ENCODE measurements around the gene PICALM. TPM values are rescaled to one million over a fixed set of nuclear protein-coding genes. Genes with fewer than 3 reads are reported as not detected.

Gene PICALM
- total and polyA plus RNA-seq, 2 of the 13 experiments (the other 11 are each of a cell fraction or from before 2014, with no cell fraction given), result 97.6 to 154 TPM

DNA sequence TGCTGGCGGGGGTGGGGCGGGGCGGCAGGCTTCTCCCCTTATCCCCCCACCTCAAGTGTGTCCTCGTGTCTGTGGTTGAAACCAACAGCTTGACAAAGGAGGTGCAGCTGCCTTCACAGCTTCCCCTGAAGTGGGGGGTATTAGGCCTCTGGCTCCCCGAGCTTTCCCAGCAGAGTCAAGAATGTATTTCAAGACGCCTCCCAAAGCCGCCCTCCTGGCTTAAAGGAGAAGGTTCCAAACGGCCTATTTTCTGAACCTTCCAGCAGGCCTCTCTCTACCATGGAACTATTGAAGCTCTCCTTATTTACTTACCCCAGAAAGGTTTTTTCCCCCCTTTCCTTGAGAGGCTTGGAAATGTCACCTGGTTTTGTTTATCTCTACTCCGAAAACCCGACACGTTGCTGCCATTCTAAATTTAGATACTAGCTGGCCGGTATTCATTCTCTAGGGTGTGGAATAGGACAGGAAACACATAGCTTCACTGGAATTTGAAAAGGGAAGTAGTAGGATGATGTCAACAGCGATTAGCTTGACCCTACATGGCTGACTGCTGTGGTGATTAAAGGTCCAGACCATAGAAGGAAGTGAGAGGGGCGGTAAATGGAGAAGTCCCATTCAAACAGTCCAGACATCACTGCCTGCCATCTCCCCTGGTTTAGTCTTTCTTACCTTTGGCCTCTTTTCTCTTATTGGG, 671 bp upstream of the PICALM start (continued):
- TF ChIP-seq ZNF781 (CRISPR knock-in tag; IDR thresholded peaks at IDR 0.05; ENCODE audit: borderline replicate concordance, not compliant biosample characterization) (no peak), KDM3A (CRISPR knock-in tag; IDR thresholded peaks at IDR 0.05; ENCODE audit: low read depth) (no peak), ZNF556 (CRISPR knock-in tag; IDR thresholded peaks at IDR 0.05; ENCODE audit: borderline replicate concordance) (no peak), GABPB1 (CRISPR knock-in tag; IDR thresholded peaks at IDR 0.05) (no peak), KMT2A (CRISPR knock-in tag; IDR thresholded peaks at IDR 0.05) (no peak), ZNF747 (CRISPR knock-in tag; IDR thresholded peaks at IDR 0.05; ENCODE audit: borderline replicate concordance) (no peak), ZEB1 (IDR thresholded peaks at IDR 0.05; ENCODE audit: insufficient replicate concordance, low read depth) (no peak), PRMT3 (CRISPR knock-in tag; IDR thresholded peaks at IDR 0.05; ENCODE audit: borderline replicate concordance, low read depth) (no peak), HDAC2 (CRISPR knock-in tag; IDR thresholded peaks at IDR 0.05) (no peak), RARA (CRISPR knock-in tag; IDR thresholded peaks at IDR 0.05) (no peak), RELA (CRISPR knock-in tag; IDR thresholded peaks at IDR 0.05) (no peak), RCOR2 (CRISPR knock-in tag; IDR thresholded peaks at IDR 0.05) (no peak), ZNF816 (CRISPR knock-in tag; IDR thresholded peaks at IDR 0.05; ENCODE audit: borderline replicate concordance) (peak; percentile 78; the same call in 1 of the 2 replicates), KLF13 (CRISPR knock-in tag; IDR thresholded peaks at IDR 0.05) (no peak), MED1 (CRISPR knock-in tag; IDR thresholded peaks at IDR 0.05) (no peak; the same call in 1 of the 2 replicates), ZNF629 (CRISPR knock-in tag; conservative IDR thresholded peaks at IDR 0.05) (no peak), ZNF232 (CRISPR knock-in tag; IDR thresholded peaks at IDR 0.05; ENCODE audit: borderline replicate concordance) (no peak), ZNF136 (CRISPR knock-in tag; IDR thresholded peaks at IDR 0.05; ENCODE audit: low read depth) (no peak)
- TF ChIP-seq, protein P1, sequence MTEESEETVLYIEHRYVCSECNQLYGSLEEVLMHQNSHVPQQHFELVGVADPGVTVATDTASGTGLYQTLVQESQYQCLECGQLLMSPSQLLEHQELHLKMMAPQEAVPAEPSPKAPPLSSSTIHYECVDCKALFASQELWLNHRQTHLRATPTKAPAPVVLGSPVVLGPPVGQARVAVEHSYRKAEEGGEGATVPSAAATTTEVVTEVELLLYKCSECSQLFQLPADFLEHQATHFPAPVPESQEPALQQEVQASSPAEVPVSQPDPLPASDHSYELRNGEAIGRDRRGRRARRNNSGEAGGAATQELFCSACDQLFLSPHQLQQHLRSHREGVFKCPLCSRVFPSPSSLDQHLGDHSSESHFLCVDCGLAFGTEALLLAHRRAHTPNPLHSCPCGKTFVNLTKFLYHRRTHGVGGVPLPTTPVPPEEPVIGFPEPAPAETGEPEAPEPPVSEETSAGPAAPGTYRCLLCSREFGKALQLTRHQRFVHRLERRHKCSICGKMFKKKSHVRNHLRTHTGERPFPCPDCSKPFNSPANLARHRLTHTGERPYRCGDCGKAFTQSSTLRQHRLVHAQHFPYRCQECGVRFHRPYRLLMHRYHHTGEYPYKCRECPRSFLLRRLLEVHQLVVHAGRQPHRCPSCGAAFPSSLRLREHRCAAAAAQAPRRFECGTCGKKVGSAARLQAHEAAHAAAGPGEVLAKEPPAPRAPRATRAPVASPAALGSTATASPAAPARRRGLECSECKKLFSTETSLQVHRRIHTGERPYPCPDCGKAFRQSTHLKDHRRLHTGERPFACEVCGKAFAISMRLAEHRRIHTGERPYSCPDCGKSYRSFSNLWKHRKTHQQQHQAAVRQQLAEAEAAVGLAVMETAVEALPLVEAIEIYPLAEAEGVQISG (CRISPR knock-in tag; IDR thresholded peaks at IDR 0.05), result no peak
- TF ChIP-seq, protein P2, sequence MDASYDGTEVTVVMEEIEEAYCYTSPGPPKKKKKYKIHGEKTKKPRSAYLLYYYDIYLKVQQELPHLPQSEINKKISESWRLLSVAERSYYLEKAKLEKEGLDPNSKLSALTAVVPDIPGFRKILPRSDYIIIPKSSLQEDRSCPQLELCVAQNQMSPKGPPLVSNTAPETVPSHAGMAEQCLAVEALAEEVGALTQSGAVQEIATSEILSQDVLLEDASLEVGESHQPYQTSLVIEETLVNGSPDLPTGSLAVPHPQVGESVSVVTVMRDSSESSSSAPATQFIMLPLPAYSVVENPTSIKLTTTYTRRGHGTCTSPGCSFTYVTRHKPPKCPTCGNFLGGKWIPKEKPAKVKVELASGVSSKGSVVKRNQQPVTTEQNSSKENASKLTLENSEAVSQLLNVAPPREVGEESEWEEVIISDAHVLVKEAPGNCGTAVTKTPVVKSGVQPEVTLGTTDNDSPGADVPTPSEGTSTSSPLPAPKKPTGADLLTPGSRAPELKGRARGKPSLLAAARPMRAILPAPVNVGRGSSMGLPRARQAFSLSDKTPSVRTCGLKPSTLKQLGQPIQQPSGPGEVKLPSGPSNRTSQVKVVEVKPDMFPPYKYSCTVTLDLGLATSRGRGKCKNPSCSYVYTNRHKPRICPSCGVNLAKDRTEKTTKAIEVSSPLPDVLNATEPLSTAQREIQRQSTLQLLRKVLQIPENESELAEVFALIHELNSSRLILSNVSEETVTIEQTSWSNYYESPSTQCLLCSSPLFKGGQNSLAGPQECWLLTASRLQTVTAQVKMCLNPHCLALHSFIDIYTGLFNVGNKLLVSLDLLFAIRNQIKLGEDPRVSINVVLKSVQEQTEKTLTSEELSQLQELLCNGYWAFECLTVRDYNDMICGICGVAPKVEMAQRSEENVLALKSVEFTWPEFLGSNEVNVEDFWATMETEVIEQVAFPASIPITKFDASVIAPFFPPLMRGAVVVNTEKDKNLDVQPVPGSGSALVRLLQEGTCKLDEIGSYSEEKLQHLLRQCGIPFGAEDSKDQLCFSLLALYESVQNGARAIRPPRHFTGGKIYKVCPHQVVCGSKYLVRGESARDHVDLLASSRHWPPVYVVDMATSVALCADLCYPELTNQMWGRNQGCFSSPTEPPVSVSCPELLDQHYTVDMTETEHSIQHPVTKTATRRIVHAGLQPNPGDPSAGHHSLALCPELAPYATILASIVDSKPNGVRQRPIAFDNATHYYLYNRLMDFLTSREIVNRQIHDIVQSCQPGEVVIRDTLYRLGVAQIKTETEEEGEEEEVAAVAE (CRISPR knock-in tag; IDR thresholded peaks at IDR 0.05; ENCODE audit: borderline replicate concordance), result no peak
- TF ChIP-seq, protein P3, sequence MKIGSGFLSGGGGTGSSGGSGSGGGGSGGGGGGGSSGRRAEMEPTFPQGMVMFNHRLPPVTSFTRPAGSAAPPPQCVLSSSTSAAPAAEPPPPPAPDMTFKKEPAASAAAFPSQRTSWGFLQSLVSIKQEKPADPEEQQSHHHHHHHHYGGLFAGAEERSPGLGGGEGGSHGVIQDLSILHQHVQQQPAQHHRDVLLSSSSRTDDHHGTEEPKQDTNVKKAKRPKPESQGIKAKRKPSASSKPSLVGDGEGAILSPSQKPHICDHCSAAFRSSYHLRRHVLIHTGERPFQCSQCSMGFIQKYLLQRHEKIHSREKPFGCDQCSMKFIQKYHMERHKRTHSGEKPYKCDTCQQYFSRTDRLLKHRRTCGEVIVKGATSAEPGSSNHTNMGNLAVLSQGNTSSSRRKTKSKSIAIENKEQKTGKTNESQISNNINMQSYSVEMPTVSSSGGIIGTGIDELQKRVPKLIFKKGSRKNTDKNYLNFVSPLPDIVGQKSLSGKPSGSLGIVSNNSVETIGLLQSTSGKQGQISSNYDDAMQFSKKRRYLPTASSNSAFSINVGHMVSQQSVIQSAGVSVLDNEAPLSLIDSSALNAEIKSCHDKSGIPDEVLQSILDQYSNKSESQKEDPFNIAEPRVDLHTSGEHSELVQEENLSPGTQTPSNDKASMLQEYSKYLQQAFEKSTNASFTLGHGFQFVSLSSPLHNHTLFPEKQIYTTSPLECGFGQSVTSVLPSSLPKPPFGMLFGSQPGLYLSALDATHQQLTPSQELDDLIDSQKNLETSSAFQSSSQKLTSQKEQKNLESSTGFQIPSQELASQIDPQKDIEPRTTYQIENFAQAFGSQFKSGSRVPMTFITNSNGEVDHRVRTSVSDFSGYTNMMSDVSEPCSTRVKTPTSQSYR (CRISPR knock-in tag; IDR thresholded peaks at IDR 0.05; ENCODE audit: borderline replicate concordance), result no peak; the same call in 1 of the 2 replicates
